Loucy (cell line): ENCODE results near the gene BAZ1A.

ENCODE experiments used
- H2AFZ ChIP-seq: fragments of 200-600 bp; sonication (generic); 2 replicates; pipeline ENCODE4 v1.6.0; 2016; ENCODE audit warnings: antibody characterized with exemption, mild to moderate bottlenecking, low read length, moderate library complexity
- H3F3A ChIP-seq: fragments of 200-600 bp; 2 replicates; pipeline ENCODE4 v1.6.0; 2016; ENCODE audit warnings: antibody characterized with exemption, low read depth, mild to moderate bottlenecking
- H3K27me3 ChIP-seq: fragments of 200-600 bp; sonication (generic); 2 replicates; pipeline ENCODE4 v1.6.1; 2014; ENCODE audit warnings: low read length, mild to moderate bottlenecking; ENCODE audit not compliant: insufficient read depth, poor library complexity, severe bottlenecking
- H3K36me3 ChIP-seq: fragments of 200-600 bp; sonication (generic); 2 replicates; pipeline ENCODE4 v1.6.1; 2016; ENCODE audit warnings: low read length; ENCODE audit not compliant: insufficient read depth
- H3K4me1 ChIP-seq: fragments of 200-600 bp; sonication (generic); 2 replicates; pipeline ENCODE4 v1.5.1; 2014; ENCODE audit warnings: low read length, mild to moderate bottlenecking; ENCODE audit not compliant: insufficient read depth, poor library complexity, severe bottlenecking
- H3K4me2 ChIP-seq: fragments of 200-600 bp; sonication (generic); 2 replicates; pipeline ENCODE4 v1.6.0; 2014; ENCODE audit warnings: antibody characterized with exemption, low read length, low read depth, mild to moderate bottlenecking; ENCODE audit not compliant: poor library complexity, severe bottlenecking
- H3K4me3 ChIP-seq: fragments of 200-600 bp; sonication (generic); 2 replicates; pipeline ENCODE4 v1.5.1; 2014; ENCODE audit warnings: low read length, mild to moderate bottlenecking, mixed read lengths; ENCODE audit not compliant: poor library complexity, severe bottlenecking
- H3K79me2 ChIP-seq: fragments of 200-600 bp; sonication (generic); 2 replicates; pipeline ENCODE4 v1.6.1; 2014; ENCODE audit warnings: low read length; ENCODE audit not compliant: insufficient read depth
- H3K9ac ChIP-seq: fragments of 200-600 bp; sonication (generic); 2 replicates; pipeline ENCODE4 v1.6.0; 2014; ENCODE audit warnings: mild to moderate bottlenecking, low read depth, low read length, moderate library complexity; ENCODE audit not compliant: poor library complexity, severe bottlenecking
- H3K9me2 ChIP-seq: fragments of 200-600 bp; sonication (generic); replicated peaks from 2 replicates; pipeline ENCODE4 v1.6.1; 2016; ENCODE audit warnings: low read depth, low read length, mixed read lengths
- H3K9me3 ChIP-seq: fragments of 200-600 bp; sonication (generic); 2 replicates; pipeline ENCODE4 v1.6.1; 2014; ENCODE audit warnings: mild to moderate bottlenecking, antibody characterized with exemption, low read length, low read depth; ENCODE audit not compliant: insufficient read depth
- H4K20me1 ChIP-seq: fragments of 200-600 bp; sonication (generic); 2 replicates; pipeline ENCODE4 v1.6.0; 2014; ENCODE audit warnings: antibody characterized with exemption, low read length, mild to moderate bottlenecking; ENCODE audit not compliant: insufficient read depth, poor library complexity, severe bottlenecking
- EZH2phosphoT487 ChIP-seq: fragments of 200-600 bp; IDR thresholded peaks from 2 replicates; pipeline ENCODE4 v1.6.1; 2018; ENCODE audit warnings: antibody characterized with exemption, mild to moderate bottlenecking, moderate library complexity, borderline replicate concordance
- TF ChIP-seq, protein P1 (sequence below): fragments of 200-600 bp; sonication (generic); conservative IDR thresholded peaks from 2 replicates; pipeline ENCODE4 v1.5.1; 2014; ENCODE audit warnings: mild to moderate bottlenecking, antibody characterized with exemption, low read length

The BAZ1A gene

GRCh38 chr14:34913619-34914018, 38.5 kb upstream of the BAZ1A start:
- H3K9ac ChIP-seq = no peak overlapping the region
- H3K9me3 ChIP-seq = no peaks in the 10 kb centered on the region
- H3K4me1 ChIP-seq = no peaks in the 10 kb centered on the region
- H3K4me2 ChIP-seq = no peak overlapping the region
- H3K9me2 ChIP-seq = no peaks in the 10 kb centered on the region
- no peaks in the 10 kb centered on the region for H4K20me1 ChIP-seq
- no peak overlapping the region for H3K4me3 ChIP-seq
- H3K79me2 ChIP-seq = no peaks in the 10 kb centered on the region
- H3F3A ChIP-seq = no peaks in the 10 kb centered on the region
- no peak overlapping the region for H2AFZ ChIP-seq
- no peak for TF ChIP-seq EZH2phosphoT487
- TF ChIP-seq, protein P1, sequence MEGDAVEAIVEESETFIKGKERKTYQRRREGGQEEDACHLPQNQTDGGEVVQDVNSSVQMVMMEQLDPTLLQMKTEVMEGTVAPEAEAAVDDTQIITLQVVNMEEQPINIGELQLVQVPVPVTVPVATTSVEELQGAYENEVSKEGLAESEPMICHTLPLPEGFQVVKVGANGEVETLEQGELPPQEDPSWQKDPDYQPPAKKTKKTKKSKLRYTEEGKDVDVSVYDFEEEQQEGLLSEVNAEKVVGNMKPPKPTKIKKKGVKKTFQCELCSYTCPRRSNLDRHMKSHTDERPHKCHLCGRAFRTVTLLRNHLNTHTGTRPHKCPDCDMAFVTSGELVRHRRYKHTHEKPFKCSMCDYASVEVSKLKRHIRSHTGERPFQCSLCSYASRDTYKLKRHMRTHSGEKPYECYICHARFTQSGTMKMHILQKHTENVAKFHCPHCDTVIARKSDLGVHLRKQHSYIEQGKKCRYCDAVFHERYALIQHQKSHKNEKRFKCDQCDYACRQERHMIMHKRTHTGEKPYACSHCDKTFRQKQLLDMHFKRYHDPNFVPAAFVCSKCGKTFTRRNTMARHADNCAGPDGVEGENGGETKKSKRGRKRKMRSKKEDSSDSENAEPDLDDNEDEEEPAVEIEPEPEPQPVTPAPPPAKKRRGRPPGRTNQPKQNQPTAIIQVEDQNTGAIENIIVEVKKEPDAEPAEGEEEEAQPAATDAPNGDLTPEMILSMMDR = no peak
- H3K36me3 ChIP-seq = no peaks in the 10 kb centered on the region
- no peaks in the 10 kb centered on the region for H3K27me3 ChIP-seq

GRCh38 chr14:34912966-34913365, 37.8 kb upstream of the BAZ1A start:
- Histone ChIP-seq H3K9ac (no peak overlapping the region), H3K4me1 (no peaks in the 10 kb centered on the region), H3K36me3 (no peaks in the 10 kb centered on the region), H3K4me3 (no peak overlapping the region), H3K27me3 (no peaks in the 10 kb centered on the region), H3K9me2 (no peaks in the 10 kb centered on the region), H3K4me2 (no peak overlapping the region), H3F3A (no peaks in the 10 kb centered on the region), H3K9me3 (no peaks in the 10 kb centered on the region), H2AFZ (no peak overlapping the region), H3K79me2 (no peaks in the 10 kb centered on the region), H4K20me1 (no peaks in the 10 kb centered on the region)
- TF ChIP-seq, protein P1 = no peak
- TF ChIP-seq EZH2phosphoT487 = no peak

GRCh38 chr14:34912182-34912581, 37.0 kb upstream of the BAZ1A start:
- H2AFZ ChIP-seq = no peak overlapping the region
- no peaks in the 10 kb centered on the region for H3K79me2 ChIP-seq
- no peak overlapping the region for H3K9ac ChIP-seq
- H3K27me3 ChIP-seq = no peaks in the 10 kb centered on the region
- no peaks in the 10 kb centered on the region for H3F3A ChIP-seq
- no peak overlapping the region for H3K4me2 ChIP-seq
- TF ChIP-seq, protein P1 = peak; percentile 43
- no peak for TF ChIP-seq EZH2phosphoT487
- no peak overlapping the region for H3K4me3 ChIP-seq
- no peaks in the 10 kb centered on the region for H3K9me3 ChIP-seq
- H3K36me3 ChIP-seq = no peaks in the 10 kb centered on the region
- no peaks in the 10 kb centered on the region for H4K20me1 ChIP-seq
- no peaks in the 10 kb centered on the region for H3K4me1 ChIP-seq
- H3K9me2 ChIP-seq = no peaks in the 10 kb centered on the region
